GM23248 (cell line): Measurements from ENCODE around the gene ODAD4. TPM values are rescaled to one million over a fixed set of nuclear protein-coding genes. Genes with fewer than 3 reads are reported as not detected.
"Not testable (repeated sequence)": the region's sequence is repeated elsewhere in the genome, so short reads cannot be mapped to it uniquely, and the experiment has no call there.

Experiments used
- DNase-seq: peaks from one replicate; pipeline ENCODE4 v3.0.0-alpha.2; 2015
- H2AFZ ChIP-seq: fragments of 200-600 bp; sonication (generic); 2 replicates; pipeline ENCODE4 v1.6.1; 2016; ENCODE audit warnings: antibody characterized with exemption
- H3F3A ChIP-seq: fragments of 200-600 bp; sonication (generic); 2 replicates; pipeline ENCODE4 v1.6.1; 2016; ENCODE audit warnings: mild to moderate bottlenecking, antibody characterized with exemption, mixed run types; ENCODE audit not compliant: insufficient read depth
- H3K27ac ChIP-seq: fragments of 200-600 bp; sonication (generic); 2 replicates; pipeline ENCODE4 v1.5.1; 2016; ENCODE audit warnings: mild to moderate bottlenecking
- H3K27me3 ChIP-seq: fragments of 200-600 bp; sonication (generic); replicated peaks from 2 replicates; pipeline ENCODE4 v1.6.1; 2016; ENCODE audit warnings: mild to moderate bottlenecking; ENCODE audit not compliant: insufficient read depth
- H3K36me3 ChIP-seq: fragments of 200-600 bp; sonication (generic); 2 replicates; pipeline ENCODE4 v1.6.1; 2016; ENCODE audit warnings: low read depth, mild to moderate bottlenecking
- H3K4me1 ChIP-seq: fragments of 200-600 bp; sonication (generic); 2 replicates; pipeline ENCODE4 v1.6.1; 2016; ENCODE audit warnings: mild to moderate bottlenecking; ENCODE audit not compliant: insufficient read depth
- H3K4me2 ChIP-seq: fragments of 200-600 bp; sonication (generic); one replicate; pipeline ENCODE4 v1.6.1; 2016; ENCODE audit warnings: mild to moderate bottlenecking; ENCODE audit not compliant: unreplicated experiment
- H3K4me3 ChIP-seq: fragments of 200-600 bp; sonication (generic); 2 replicates; pipeline ENCODE4 v1.5.1; 2016; ENCODE audit warnings: mild to moderate bottlenecking
- H3K79me2 ChIP-seq: fragments of 200-600 bp; sonication (generic); 2 replicates; pipeline ENCODE4 v1.6.1; 2016; ENCODE audit warnings: mild to moderate bottlenecking; ENCODE audit not compliant: insufficient read depth
- H3K9ac ChIP-seq: fragments of 200-600 bp; sonication (generic); 2 replicates; pipeline ENCODE4 v1.6.1; 2016; ENCODE audit warnings: mild to moderate bottlenecking
- H3K9me2 ChIP-seq: fragments of 200-600 bp; sonication (generic); 2 replicates; pipeline ENCODE4 v1.6.1; 2016; ENCODE audit warnings: mixed run types, mild to moderate bottlenecking, moderate library complexity; ENCODE audit not compliant: insufficient read depth
- H3K9me3 ChIP-seq: fragments of 200-600 bp; sonication (generic); one replicate; pipeline ENCODE4 v1.6.1; 2017; ENCODE audit warnings: low read depth
- H4K20me1 ChIP-seq: fragments of 200-600 bp; sonication (generic); 2 replicates; pipeline ENCODE4 v1.6.0; 2016; ENCODE audit not compliant: insufficient read depth
- EZH2 ChIP-seq: fragments of 200-600 bp; sonication (generic); IDR thresholded peaks from 2 replicates; pipeline ENCODE4 v1.6.1; 2018; ENCODE audit warnings: antibody characterized with exemption, mild to moderate bottlenecking; ENCODE audit not compliant: insufficient read depth, poor library complexity, severe bottlenecking
- EZH2phosphoT487 ChIP-seq: fragments of 200-600 bp; sonication (generic); IDR thresholded peaks from 2 replicates; pipeline ENCODE4 v1.6.1; 2018; ENCODE audit warnings: antibody characterized with exemption, moderate library complexity, mild to moderate bottlenecking, low read depth; ENCODE audit not compliant: insufficient read depth
- WGBS, 2 experiments: methylation state at CpG; one replicate each; pipeline ENCODE4 v1.1.6; 2015 to 2017; ENCODE audit warnings: low lambda C conversion rate in 2 of 2, low coverage in 1 of 2; ENCODE audit errors: missing lambda C conversion rate in 2 of 2; 5-methylcytosine and 5-hydroxymethylcytosine counted together
- in situ Hi-C: fragments of 300-500 bp; cut with MboI; formaldehyde crosslinking; loops from 2 replicates; pipeline ENCODE4 v1.15.0; 2020
- polyA plus RNA-seq: library from polyadenylated mRNA; unstranded; fragments of >200 nt; fragmentation: Nextera tagmentation; extraction: Ambion mirVana; gene quantifications from 2 replicates; pipeline ENCODE4 v1.2.1, GENCODE V29; 2016
- total RNA-seq: library from RNA; depleted of rRNA; stranded (reverse); fragments of >200 nt; shearing (Covaris generic); gene quantifications from 2 replicates; pipeline ENCODE4 v1.2.3, GENCODE V29; 2014

Gene ODAD4
- total and polyA plus RNA-seq, 2 experiments from 2014 or later = 0.54 to 1.4 TPM

GRCh38 chr17:42005166-42005565, 74.7 kb downstream of the ODAD4 start:
- Histone ChIP-seq H3K36me3 (peaks cover 26% of the 10 kb centered on the region), H2AFZ (no peak overlapping the region), H3K9me3 (no peaks in the 10 kb centered on the region), H4K20me1 (0 out of 2 replicates have a peak, but pooled peaks cover 4% of the 10 kb centered on the region), H3K4me2 (peak overlapping the region; percentile 20), H3K79me2 (peaks cover 100% of the 10 kb centered on the region), H3K27me3 (no peaks in the 10 kb centered on the region), H3K9ac (no peak overlapping the region), H3F3A (peaks cover 36% of the 10 kb centered on the region), H3K27ac (peak overlapping the region; percentile 20; the same call in 1 of the 2 replicates), H3K9me2 (no peaks in the 10 kb centered on the region), H3K4me1 (peaks cover 54% of the 10 kb centered on the region), H3K4me3 (no peak overlapping the region)
- peak; percentile 48 for DNase-seq
- 0 to 7% methylated on average over 1 of the region's 1 CpG for WGBS, 2 experiments
- TF ChIP-seq EZH2 (no peak), EZH2phosphoT487 (no peak)
- in situ Hi-C loops = no loop called here

- Histone ChIP-seq H2AFZ (no peak overlapping the region), H3K27ac (peak overlapping the region; percentile 69), H3K27me3 (no peaks in the 10 kb centered on the region), H3K9me2 (no peaks in the 10 kb centered on the region), H3K9ac (no peak overlapping the region), H3K36me3 (no peaks in the 10 kb centered on the region), H4K20me1 (0 out of 2 replicates have a peak, but pooled peaks cover 4% of the 10 kb centered on the region), H3K4me2 (no peak overlapping the region), H3F3A (peaks cover 41% of the 10 kb centered on the region), H3K9me3 (no peaks in the 10 kb centered on the region), H3K4me3 (no peak overlapping the region), H3K4me1 (peaks cover 60% of the 10 kb centered on the region), H3K79me2 (peaks cover 100% of the 10 kb centered on the region)
- TF ChIP-seq EZH2 (no peak), EZH2phosphoT487 (no peak)
- 95 to 99% methylated on average over 4 of the region's 4 CpGs for WGBS, 2 experiments
- DNase-seq = peak; percentile 38
- in situ Hi-C loops = no loop called here
Observed at GRCh38 chr17:42009170-42009569, 78.8 kb downstream of the ODAD4 start.

- Histone ChIP-seq H3K4me1 (peaks cover 52% of the 10 kb centered on the region), H3F3A (peaks cover 30% of the 10 kb centered on the region), H3K4me2 (peak overlapping the region; percentile 66), H3K27ac (peak overlapping the region; percentile 69), H3K79me2 (peaks cover 100% of the 10 kb centered on the region), H3K9ac (0 out of 2 replicates have a peak overlapping the region, but pooled peaks have one; percentile 26), H3K4me3 (peak overlapping the region; percentile 25; the same call in 1 of the 2 replicates)
- H3K27me3 ChIP-seq, H3K9me2 ChIP-seq, H2AFZ ChIP-seq, H3K36me3 ChIP-seq, H3K9me3 ChIP-seq, in situ Hi-C loops, H4K20me1 ChIP-seq: not testable (repeated sequence)
- DNase-seq = peak; percentile 72
- WGBS, 2 experiments = 14 to 28% methylated on average over 7 to 9 of the region's 9 CpGs
Observed at GRCh38 chr17:42010266-42010680, 79.9 kb downstream of the ODAD4 start.

GRCh38 chr17:42010898-42011516, 80.6 kb downstream of the ODAD4 start:
- no peaks in the 10 kb centered on the region for H3K9me2 ChIP-seq
- in situ Hi-C loops = no loop called here
- H3K4me1 ChIP-seq = peaks cover 56% of the 10 kb centered on the region
- 0 out of 2 replicates have a peak overlapping the region, but pooled peaks have one; percentile 25 for H3K4me3 ChIP-seq
- DNase-seq = peak; percentile 58
- H2AFZ ChIP-seq = no peak overlapping the region
- H3K9ac ChIP-seq = no peak overlapping the region
- no peaks in the 10 kb centered on the region for H3K27me3 ChIP-seq
- H4K20me1 ChIP-seq = no peaks in the 10 kb centered on the region
- H3K79me2 ChIP-seq = peaks cover 100% of the 10 kb centered on the region
- 95 to 97% methylated on average over 3 of the region's 3 CpGs for WGBS, 2 experiments
- peak overlapping the region; percentile 69 for H3K27ac ChIP-seq
- H3K36me3 ChIP-seq = no peaks in the 10 kb centered on the region
- peaks cover 27% of the 10 kb centered on the region for H3F3A ChIP-seq
- peak overlapping the region; percentile 66 for H3K4me2 ChIP-seq
- TF ChIP-seq EZH2phosphoT487 = no peak
- TF ChIP-seq EZH2 = no peak
- no peaks in the 10 kb centered on the region for H3K9me3 ChIP-seq

- in situ Hi-C loops, H3K9me2 ChIP-seq, H3K9ac ChIP-seq, H3K4me3 ChIP-seq, H3K9me3 ChIP-seq, H3K27ac ChIP-seq, DNase-seq, H3K4me2 ChIP-seq, H4K20me1 ChIP-seq, H2AFZ ChIP-seq, H3K27me3 ChIP-seq, H3K36me3 ChIP-seq: not testable (repeated sequence)
- WGBS, 2 experiments = 78 to 85% methylated on average over 4 of the region's 4 CpGs
- H3K4me1 ChIP-seq = peaks cover 54% of the 10 kb centered on the region
- H3F3A ChIP-seq = peaks cover 27% of the 10 kb centered on the region
- peaks cover 98% of the 10 kb centered on the region for H3K79me2 ChIP-seq
Observed at GRCh38 chr17:42012363-42012762, 81.9 kb downstream of the ODAD4 start.

GRCh38 chr17:42013740-42014139, 83.3 kb downstream of the ODAD4 start:
- H3K4me2 ChIP-seq, H3K9ac ChIP-seq, H3K9me3 ChIP-seq, H3K4me3 ChIP-seq, H3K27me3 ChIP-seq, in situ Hi-C loops, DNase-seq, H3K9me2 ChIP-seq, H3K27ac ChIP-seq, H2AFZ ChIP-seq, H3K36me3 ChIP-seq, H4K20me1 ChIP-seq: not testable (repeated sequence)
- WGBS, 2 experiments = 96 to 100% methylated on average over 12 of the region's 12 CpGs
- peaks cover 53% of the 10 kb centered on the region for H3K4me1 ChIP-seq
- H3K79me2 ChIP-seq = peaks cover 85% of the 10 kb centered on the region
- peaks cover 27% of the 10 kb centered on the region for H3F3A ChIP-seq
